ENCODE results near the gene SWI5.

Gene SWI5

GRCh38 chr9:128251732-128252100, 24.4 kb upstream of the SWI5 start:
- in situ Hi-C loops (cut with HindIII; ENCODE audit: low sequenced_read_pairs) = no loop called here

- in situ Hi-C loops (cut with HindIII; ENCODE audit: low sequenced_read_pairs) = no loop called here
Measured at GRCh38 chr9:128252317-128253139, 23.5 kb upstream of the SWI5 start.

GRCh38 chr9:128253140-128253990, 22.7 kb upstream of the SWI5 start:
- in situ Hi-C loops (cut with HindIII; ENCODE audit: low sequenced_read_pairs) = no loop called here

DNA sequence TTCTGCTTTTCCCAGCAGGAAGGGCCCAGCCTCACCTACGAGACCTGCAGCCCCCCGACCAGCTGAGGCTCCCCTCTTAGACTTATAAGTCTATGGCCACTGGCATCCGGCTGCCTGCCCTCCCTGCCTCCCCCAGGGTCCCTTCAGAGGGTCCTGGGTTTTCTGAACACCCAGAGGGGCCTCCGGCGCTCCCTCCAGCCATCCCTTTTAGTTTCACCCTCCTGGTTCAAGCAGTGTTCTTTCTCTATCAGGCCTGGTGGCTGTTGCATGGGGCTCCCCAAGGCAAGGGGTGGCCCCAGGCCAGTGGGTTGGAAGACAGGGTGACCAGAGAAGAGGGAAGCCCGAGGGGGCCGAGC, 22.1 kb upstream of the SWI5 start:
- in situ Hi-C loops (cut with HindIII; ENCODE audit: low sequenced_read_pairs) = no loop called here

DNA sequence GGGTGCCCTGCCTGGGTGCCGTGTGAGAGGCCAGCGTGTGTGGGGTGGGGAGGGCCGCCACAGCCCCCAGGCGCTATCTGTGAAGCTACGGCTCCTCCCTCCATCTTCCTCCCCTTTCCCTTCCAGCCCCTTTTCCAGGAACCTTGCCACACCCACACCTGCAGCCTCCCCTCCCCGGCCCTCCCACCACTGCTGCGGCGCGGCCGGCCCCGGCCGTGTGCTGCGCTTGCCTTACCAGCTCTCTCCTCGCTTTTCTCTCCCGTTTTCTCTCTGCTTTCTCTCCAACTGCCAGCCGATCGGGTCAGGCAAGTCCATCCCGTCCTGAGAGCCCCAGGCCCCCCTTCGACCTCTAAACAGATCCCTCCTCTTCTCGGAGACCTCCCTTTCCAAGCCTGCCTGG, 21.7 kb upstream of the SWI5 start:
- in situ Hi-C loops (cut with HindIII; ENCODE audit: low sequenced_read_pairs) = no loop called here

GRCh38 chr9:128254855-128255759, 21.0 kb upstream of the SWI5 start:
- in situ Hi-C loops (cut with HindIII; ENCODE audit: low sequenced_read_pairs) = no loop called here

GRCh38 chr9:128257086-128257825, 18.8 kb upstream of the SWI5 start:
- in situ Hi-C loops (cut with HindIII; ENCODE audit: low sequenced_read_pairs) = no loop called here

GRCh38 chr9:128257907-128258306, 18.2 kb upstream of the SWI5 start:
- in situ Hi-C loops (cut with HindIII; ENCODE audit: low sequenced_read_pairs) = no loop called here

DNA sequence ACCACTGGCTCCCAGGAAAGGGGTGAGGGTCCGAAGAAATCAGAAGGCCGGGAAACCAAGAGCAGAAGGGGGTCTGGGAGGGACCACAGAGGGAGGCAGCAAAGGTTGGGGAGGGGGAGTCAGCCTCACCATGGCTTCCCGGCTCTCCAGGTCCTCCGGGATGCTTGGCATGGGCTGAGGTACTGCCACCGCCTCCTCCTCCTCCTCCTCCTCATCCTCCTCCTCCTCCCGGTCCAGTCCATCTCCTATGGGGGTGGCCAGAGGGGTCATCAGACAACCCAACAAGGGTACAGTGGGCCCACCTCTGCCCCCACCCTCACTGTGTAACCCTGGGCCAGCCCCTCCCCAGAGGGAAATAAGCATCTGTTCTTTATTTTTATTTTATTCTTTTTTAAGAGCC, 17.8 kb upstream of the SWI5 start:
- in situ Hi-C loops (cut with HindIII; ENCODE audit: low sequenced_read_pairs) = no loop called here

- in situ Hi-C loops (cut with HindIII; ENCODE audit: low sequenced_read_pairs) = no loop called here
Measured at GRCh38 chr9:128259156-128259555, 16.9 kb upstream of the SWI5 start.

GRCh38 chr9:128260340-128260739, 15.7 kb upstream of the SWI5 start:
- in situ Hi-C loops (cut with HindIII; ENCODE audit: low sequenced_read_pairs) = no loop called here

DNA sequence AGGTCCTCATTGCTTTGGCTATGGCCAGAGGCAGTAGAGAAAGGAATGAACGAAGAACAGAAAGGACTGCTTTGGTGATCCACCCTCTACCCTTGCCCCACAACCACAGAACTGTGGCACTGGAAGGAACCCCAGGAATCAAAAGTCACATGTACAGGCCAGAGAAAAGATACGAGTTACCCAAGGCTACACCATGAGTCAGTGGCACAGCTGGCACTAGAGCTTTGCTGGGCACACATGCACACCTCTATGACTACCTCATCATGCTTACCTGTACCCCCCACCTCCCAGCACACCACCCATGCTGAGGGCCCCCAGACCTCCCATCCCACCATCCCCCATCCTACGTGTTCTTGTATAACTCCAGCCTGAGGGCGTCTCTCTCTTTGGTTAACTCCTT, 13.4 kb upstream of the SWI5 start:
- in situ Hi-C loops (cut with HindIII; ENCODE audit: low sequenced_read_pairs) = no loop called here

DNA sequence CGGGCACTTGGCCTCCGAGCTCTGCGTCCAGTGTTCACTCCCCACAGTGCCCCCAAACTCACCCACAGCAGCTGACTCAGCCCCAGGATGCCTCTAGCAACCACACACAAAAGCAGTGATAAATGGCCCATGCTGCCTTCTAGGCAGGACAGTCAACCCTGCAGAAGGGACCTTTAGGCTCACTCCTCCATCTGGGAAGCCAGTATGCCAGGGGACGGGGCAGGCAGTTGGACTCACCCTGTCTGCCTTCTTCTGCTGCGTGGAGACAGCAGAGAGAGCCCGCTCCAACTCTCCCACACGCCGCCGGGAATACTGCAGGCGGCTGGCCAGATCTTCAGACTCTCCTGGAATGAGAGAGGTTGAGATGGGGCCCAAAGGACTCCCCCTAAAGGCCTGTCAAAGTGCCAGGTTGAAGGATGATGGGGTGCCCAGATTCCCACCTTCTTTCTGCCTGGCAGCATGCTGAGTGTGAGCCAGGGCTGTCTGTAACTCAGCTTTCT, 10.7 kb upstream of the SWI5 start:
- in situ Hi-C loops (cut with HindIII; ENCODE audit: low sequenced_read_pairs) = no loop called here

DNA sequence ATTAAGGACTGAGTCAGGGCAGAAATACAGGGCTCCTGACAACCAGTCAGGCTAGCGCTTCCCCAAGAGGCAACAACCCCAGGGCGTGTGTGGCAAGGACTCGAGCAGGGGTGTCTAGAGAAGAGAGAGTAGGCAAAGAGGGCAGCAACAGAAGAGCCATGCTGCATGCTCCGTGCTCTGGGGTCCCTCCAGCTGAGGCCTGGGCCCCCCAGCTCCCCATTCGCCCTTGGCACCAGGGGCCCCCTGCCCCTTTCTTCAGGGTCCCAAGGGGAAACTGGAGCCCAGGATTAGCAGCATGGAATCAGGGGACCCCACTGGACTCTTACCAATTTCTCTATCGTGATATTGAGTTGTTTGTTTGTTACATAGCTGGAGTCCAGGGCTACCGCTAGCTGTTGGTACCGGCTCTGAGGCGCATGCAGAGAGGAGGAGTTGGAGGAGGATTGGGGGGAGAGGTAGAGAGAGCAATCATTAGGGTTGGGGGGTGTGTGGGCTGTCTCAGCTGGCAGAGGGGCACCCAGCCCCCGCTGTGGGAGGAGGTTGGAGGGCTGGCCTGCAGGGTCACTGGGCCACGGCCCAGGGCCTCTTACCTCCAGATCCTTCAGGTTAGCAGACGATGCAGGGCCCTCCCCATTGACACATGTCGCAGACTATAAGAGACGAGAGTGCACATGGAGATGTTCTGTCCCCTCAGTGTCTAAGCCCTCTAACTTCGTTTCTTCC, 9.0 kb upstream of the SWI5 start:
- in situ Hi-C loops (cut with HindIII; ENCODE audit: low sequenced_read_pairs) = no loop called here

DNA sequence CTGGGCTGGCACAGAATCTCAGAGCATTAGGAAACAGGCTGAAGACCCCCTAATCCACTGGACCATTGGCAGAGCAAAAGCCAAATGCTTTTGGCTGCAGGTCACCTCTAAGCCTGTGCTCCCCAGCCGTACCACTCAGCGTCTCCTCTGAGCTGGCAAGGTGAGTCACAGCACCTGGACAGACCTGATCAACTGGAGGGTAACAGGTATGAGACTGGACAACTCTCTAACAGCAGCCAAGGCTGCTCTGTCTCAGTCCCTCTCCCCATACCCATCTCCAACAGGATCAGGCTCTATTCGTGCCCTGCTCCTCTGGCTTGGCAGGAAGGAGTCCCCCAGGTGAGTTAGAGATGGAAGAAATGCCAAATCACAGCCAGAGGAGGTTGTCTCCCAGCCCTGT, 5.0 kb upstream of the SWI5 start:
- in situ Hi-C loops (cut with HindIII; ENCODE audit: low sequenced_read_pairs) = no loop called here

GRCh38 chr9:128271512-128271911, 4.6 kb upstream of the SWI5 start:
- in situ Hi-C loops (cut with HindIII; ENCODE audit: low sequenced_read_pairs) = no loop called here

DNA sequence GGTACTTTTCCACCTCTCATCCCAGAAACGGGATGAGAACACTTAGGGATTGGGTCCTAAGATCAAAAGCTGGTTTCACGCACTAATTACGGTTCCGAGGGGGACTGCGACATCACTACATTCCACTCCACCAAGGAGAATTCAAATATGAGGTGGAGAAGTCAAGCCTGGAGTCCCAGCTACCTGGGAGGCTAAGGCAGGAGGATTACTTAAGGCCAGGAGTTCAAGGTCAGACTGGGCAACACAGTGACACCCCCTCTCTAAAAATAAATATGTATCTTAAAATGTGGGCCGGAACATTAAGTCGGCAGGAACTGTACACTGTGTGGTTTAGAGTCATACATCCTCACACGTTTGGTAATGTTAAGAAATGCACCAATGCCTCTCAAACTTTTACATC, 1.8 kb upstream of the SWI5 start:
- in situ Hi-C loops (cut with HindIII; ENCODE audit: low sequenced_read_pairs) = no loop called here

DNA sequence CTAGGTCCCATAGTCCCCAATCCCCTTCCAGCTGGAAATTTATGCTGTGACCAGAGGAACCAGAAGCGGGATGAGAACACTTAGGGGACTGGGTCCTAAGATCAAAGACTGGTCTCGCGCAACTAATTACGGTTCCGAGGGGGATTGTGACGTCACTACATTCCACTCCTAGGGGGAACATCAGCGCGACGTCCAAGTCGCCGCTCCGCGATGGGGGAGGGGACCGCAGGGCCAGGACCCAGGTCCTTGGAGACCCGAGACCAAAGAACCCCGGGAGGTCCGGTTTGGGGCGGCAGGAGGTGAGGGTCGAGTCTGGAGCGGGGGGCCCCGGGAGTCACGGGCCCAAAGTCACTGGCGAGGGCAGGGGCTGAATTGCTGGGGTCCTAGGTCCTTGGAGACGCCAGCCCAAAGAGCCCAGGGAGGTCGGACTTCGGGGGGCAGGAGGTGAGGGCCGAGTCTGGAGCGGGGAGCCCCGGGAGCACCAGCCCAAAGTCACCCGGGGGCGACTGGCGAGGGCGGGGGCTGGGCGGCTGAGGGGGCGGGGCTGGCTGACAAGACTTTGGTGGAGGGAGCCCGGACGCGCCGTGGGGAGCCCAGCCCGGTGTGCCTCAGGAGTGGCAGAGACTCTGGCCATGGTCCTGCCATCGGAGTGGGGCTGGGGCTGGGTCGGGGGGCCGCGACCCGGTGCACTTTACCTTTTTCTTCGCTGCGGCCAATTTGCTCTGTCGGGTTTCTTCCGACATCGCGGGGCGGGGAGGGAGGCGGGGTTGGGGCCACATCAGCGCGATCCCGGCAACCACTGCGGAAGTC, 673 bp upstream of the SWI5 start, which contains the start of gene GOLGA2:
GOLGA2 (minus strand) TSS at position 810 of the 810 bp plus-strand sequence; CDS start at position 779, 31 bp downstream.
- in situ Hi-C loops (cut with HindIII; ENCODE audit: low sequenced_read_pairs) = no loop called here
